MM.1S (cell line): Measurements from ENCODE around the gene HMGN1.
A peak's percentile ranks its signal among the peaks of the same experiment; 100 is the strongest.

Source experiments
- DNase-seq: peaks from one replicate; pipeline ENCODE4 v3.0.0-alpha.2; 2015
- H2AFZ ChIP-seq: fragments of 300-600 bp; sonication (generic); 2 replicates; pipeline ENCODE4 v1.6.0; 2016; ENCODE audit warnings: antibody characterized with exemption, low read length
- H3F3A ChIP-seq: fragments of 300-600 bp; sonication (generic); 2 replicates; pipeline ENCODE4 v1.6.1; 2016; ENCODE audit warnings: mild to moderate bottlenecking, antibody characterized with exemption, low read length, moderate library complexity, mixed read lengths; ENCODE audit not compliant: insufficient read depth
- H3K27ac ChIP-seq: fragments of 300-600 bp; sonication (generic); 2 replicates; pipeline ENCODE4 v1.5.1; 2016; ENCODE audit warnings: mild to moderate bottlenecking, low read length
- H3K27me3 ChIP-seq: fragments of 300-600 bp; sonication (generic); replicated peaks from 2 replicates; pipeline ENCODE4 v1.6.0; 2016; ENCODE audit warnings: low read length; ENCODE audit not compliant: insufficient read depth
- H3K36me3 ChIP-seq: fragments of 300-600 bp; sonication (generic); replicated peaks from 2 replicates; pipeline ENCODE4 v1.6.1; 2016; ENCODE audit warnings: mild to moderate bottlenecking, low read length, mixed read lengths; ENCODE audit not compliant: insufficient read depth
- H3K4me1 ChIP-seq: fragments of 300-600 bp; sonication (generic); 2 replicates; pipeline ENCODE4 v1.6.1; 2016; ENCODE audit warnings: low read length, mixed read lengths
- H3K4me2 ChIP-seq: fragments of 300-600 bp; sonication (generic); 2 replicates; pipeline ENCODE4 v1.6.0; 2016; ENCODE audit warnings: low read depth, low read length
- H3K4me3 ChIP-seq: fragments of 300-600 bp; sonication (generic); 2 replicates; pipeline ENCODE4 v1.5.1; 2016; ENCODE audit warnings: low read length, mixed read lengths
- H3K79me2 ChIP-seq: fragments of 300-600 bp; sonication (generic); 2 replicates; pipeline ENCODE4 v1.6.1; 2016; ENCODE audit warnings: mixed run types, low read length, mixed read lengths
- H3K9ac ChIP-seq: fragments of 300-600 bp; sonication (generic); 2 replicates; pipeline ENCODE4 v1.6.1; 2016; ENCODE audit warnings: low read length, mixed read lengths
- H3K9me2 ChIP-seq: fragments of 300-600 bp; sonication (generic); replicated peaks from 2 replicates; pipeline ENCODE4 v1.6.1; 2016; ENCODE audit warnings: mild to moderate bottlenecking, low read length, mixed read lengths; ENCODE audit not compliant: insufficient read depth
- H3K9me3 ChIP-seq: fragments of 300-600 bp; sonication (generic); replicated peaks from 2 replicates; pipeline ENCODE4 v1.6.1; 2016; ENCODE audit warnings: mild to moderate bottlenecking, low read length, mixed read lengths; ENCODE audit not compliant: insufficient read depth
- H4K20me1 ChIP-seq: fragments of 300-600 bp; sonication (generic); 2 replicates; pipeline ENCODE4 v1.6.1; 2016; ENCODE audit warnings: mild to moderate bottlenecking, low read length, moderate library complexity, mixed read lengths; ENCODE audit not compliant: insufficient read depth
- CTCF ChIP-seq: fragments of 300-600 bp; sonication (generic); IDR thresholded peaks from 2 replicates; pipeline ENCODE4 v1.5.1; 2016; ENCODE audit warnings: antibody characterized with exemption, low read length, mixed read lengths
- EZH2 ChIP-seq: fragments of 300-600 bp; sonication (generic); optimal IDR thresholded peaks from 2 replicates; pipeline ENCODE3; 2017; ENCODE audit warnings: low read depth, mild to moderate bottlenecking, antibody characterized with exemption, low read length, mixed read lengths
- EZH2phosphoT487 ChIP-seq: fragments of 300-600 bp; sonication (generic); IDR thresholded peaks from 2 replicates; pipeline ENCODE4 v1.6.1; 2018; ENCODE audit warnings: antibody characterized with exemption, low read length

Gene HMGN1

DNA sequence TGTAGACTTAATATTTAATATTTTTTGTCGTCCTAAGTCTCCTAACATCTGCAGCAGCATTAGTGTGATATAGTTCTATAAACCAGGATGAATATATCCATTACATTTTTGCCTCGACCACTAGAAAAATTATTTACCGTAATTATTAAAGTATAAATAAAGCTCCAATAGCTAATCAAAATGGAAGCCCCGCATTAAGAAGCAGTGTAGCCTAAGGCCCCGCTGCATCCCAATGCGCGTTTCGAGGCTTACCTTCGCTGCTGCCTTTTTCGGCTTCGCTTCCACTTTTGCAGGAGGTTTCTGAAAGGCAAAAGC, 891 bp downstream of the HMGN1 start:
- TF ChIP-seq EZH2 (no peak), CTCF (no peak), EZH2phosphoT487 (no peak)
- Histone ChIP-seq H3K9me3 (no peaks in the 10 kb centered on the region), H3K4me3 (peak overlapping the region; percentile 90), H3K4me2 (peak overlapping the region; percentile 88), H3K4me1 (peaks cover 11% of the 10 kb centered on the region), H3F3A (peaks cover 17% of the 10 kb centered on the region), H3K36me3 (peaks cover 39% of the 10 kb centered on the region), H3K79me2 (peaks cover 54% of the 10 kb centered on the region), H2AFZ (peak overlapping the region; percentile 50), H4K20me1 (peaks cover 20% of the 10 kb centered on the region), H3K27me3 (no peaks in the 10 kb centered on the region), H3K9ac (peak overlapping the region; percentile 85), H3K27ac (peak overlapping the region; percentile 79), H3K9me2 (no peaks in the 10 kb centered on the region)
- DNase-seq = no peak

DNA sequence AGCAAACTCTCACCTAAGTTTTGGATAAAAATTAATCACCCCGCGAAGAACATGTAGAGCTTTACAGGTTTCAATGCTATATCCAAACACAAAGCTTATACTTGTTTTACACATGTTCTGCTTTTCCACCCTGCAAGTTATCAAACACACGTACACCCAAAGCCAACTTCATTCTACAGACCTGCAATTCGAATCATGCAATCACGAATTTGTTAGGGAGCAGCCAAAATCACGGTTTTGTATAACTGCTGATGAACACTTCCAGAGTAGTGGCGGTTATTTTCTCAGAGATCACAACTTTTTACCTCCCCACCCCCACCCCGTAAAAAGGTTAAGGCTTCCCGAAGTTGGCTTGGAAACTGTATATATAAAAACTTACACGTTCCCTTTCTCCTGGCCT, 1.4 kb downstream of the HMGN1 start:
- Histone ChIP-seq H4K20me1 (peaks cover 20% of the 10 kb centered on the region), H3K79me2 (peaks cover 54% of the 10 kb centered on the region)
- no peak for TF ChIP-seq CTCF
- no peak for TF ChIP-seq EZH2phosphoT487
- TF ChIP-seq EZH2 = no peak

DNA sequence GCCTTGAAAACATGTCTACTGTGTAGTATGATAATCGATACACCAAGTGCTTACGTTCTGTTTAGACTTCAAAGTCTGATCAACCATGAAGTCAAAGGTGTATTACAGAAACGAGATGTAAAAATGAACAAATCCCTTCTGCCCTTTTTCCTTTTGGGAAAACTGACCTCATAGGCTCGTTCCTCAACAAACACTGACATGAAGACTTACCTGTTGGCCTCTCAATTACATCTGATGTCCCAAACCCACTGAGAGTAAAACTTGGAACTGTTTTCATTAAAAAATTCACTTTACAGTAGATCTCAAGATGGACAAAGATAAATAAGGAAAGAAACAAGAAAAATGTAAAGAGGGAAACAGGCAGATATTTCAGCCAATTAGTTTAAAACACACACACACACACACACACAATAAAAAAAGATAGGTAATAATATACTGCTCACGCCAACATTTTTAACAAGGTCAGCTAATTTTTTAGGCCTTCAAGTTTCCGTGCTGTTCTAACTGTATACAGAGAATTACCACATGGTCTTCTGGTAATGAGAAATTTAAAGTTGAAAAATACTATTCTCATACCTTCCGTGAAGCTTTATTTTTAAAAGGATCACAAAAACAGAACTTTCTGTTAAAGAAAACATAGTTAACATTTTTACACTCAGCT, 2.1 kb downstream of the HMGN1 start:
- H3K4me2 ChIP-seq = peak overlapping the region; percentile 88
- no peak overlapping the region for H2AFZ ChIP-seq
- H3K9me2 ChIP-seq = no peaks in the 10 kb centered on the region
- TF ChIP-seq EZH2phosphoT487 (no peak), CTCF (no peak), EZH2 (no peak)
- H3K27ac ChIP-seq = no peak overlapping the region
- H3K36me3 ChIP-seq = peaks cover 42% of the 10 kb centered on the region
- H3K4me3 ChIP-seq = peak overlapping the region; percentile 90
- H4K20me1 ChIP-seq = peaks cover 20% of the 10 kb centered on the region
- H3K4me1 ChIP-seq = peaks cover 11% of the 10 kb centered on the region
- H3K9ac ChIP-seq = no peak overlapping the region; the same call in 1 of the 2 replicates
- H3F3A ChIP-seq = peaks cover 17% of the 10 kb centered on the region
- H3K79me2 ChIP-seq = peaks cover 54% of the 10 kb centered on the region
- H3K27me3 ChIP-seq = no peaks in the 10 kb centered on the region
- no peaks in the 10 kb centered on the region for H3K9me3 ChIP-seq
- no peak for DNase-seq

More for the DNA sequence above, 1.4 kb downstream of the HMGN1 start:
- H3K9me3 ChIP-seq = no peaks in the 10 kb centered on the region
- peak overlapping the region; percentile 88 for H3K4me2 ChIP-seq
- H3F3A ChIP-seq = peaks cover 17% of the 10 kb centered on the region
- peak overlapping the region; percentile 85 for H3K9ac ChIP-seq
- peaks cover 11% of the 10 kb centered on the region for H3K4me1 ChIP-seq
- peak; percentile 24 for DNase-seq
- H3K9me2 ChIP-seq = no peaks in the 10 kb centered on the region
- H3K4me3 ChIP-seq = peak overlapping the region; percentile 90
- H3K27ac ChIP-seq = peak overlapping the region; percentile 79; the same call in 1 of the 2 replicates
- no peaks in the 10 kb centered on the region for H3K27me3 ChIP-seq
- H2AFZ ChIP-seq = no peak overlapping the region
- H3K36me3 ChIP-seq = peaks cover 40% of the 10 kb centered on the region
